Astrocyte (in vitro differentiated cells and primary cell): ENCODE data around the gene ADCY1.

ENCODE experiments used
- CTCF ChIP-seq: IDR thresholded peaks from 2 replicates; pipeline ENCODE4 v1.5.1; 2011; ENCODE audit warnings: low read depth, mild to moderate bottlenecking, inconsistent platforms, low read length, moderate library complexity; ENCODE audit not compliant: insufficient read depth
- EZH2 ChIP-seq: IDR thresholded peaks from 2 replicates; pipeline ENCODE4 v1.6.1; 2012; ENCODE audit warnings: mild to moderate bottlenecking, low read length, inconsistent platforms; ENCODE audit not compliant: insufficient read depth

DNA sequence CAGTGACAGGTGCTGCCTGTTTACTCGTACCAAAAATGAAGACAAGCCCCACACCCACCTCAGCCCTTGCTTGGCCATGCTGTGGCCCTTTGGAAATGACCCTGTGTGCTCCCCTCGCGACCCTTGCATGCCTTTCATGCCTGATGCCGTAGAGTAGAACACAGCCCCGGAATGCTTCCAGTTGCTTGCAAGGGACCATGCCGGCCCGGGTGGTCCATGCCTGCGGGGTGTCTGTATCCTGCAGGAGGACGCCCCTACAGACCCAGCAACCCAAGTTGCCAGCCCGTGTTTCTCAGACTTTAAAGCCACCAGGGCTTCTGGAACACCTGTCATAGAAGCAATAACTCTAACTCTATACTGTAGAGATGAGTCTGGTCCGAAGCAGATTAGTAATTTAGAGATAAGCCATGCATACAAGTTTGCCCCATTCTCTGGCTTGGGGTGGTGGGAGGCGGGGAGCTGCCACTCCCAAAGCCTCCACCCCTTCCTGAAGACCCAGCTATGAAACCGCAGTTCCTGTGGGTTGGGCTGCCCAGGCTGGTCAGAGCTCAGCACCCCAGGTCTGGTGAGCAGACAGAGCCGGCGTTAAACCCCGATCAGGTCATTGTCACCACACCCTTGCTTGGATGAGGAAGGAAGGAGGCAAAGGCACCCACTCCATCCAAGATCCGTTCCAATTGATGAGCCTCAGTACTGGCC is 143.5 kb downstream of the ADCY1 start:
- TF ChIP-seq CTCF, result no peak
- TF ChIP-seq EZH2, result no peak
